CD4-positive, alpha-beta memory T cell (primary cell): ENCODE results near the gene TATDN3. TPM values are rescaled to one million over a fixed set of nuclear protein-coding genes. Genes with fewer than 3 reads are reported as not detected.

Experiments used
- CTCF ChIA-PET: fragments of 350-600 bp; sonication (Branson Sonifier 250); formaldehyde crosslinking; loops from one replicate; lab custom pipeline; 2021; ENCODE audit warnings: inconsistent platforms; ENCODE audit not compliant: partially characterized antibody; lab: Charles Lee
- POLR2A ChIA-PET: fragments of 350-600 bp; sonication (Branson Sonifier 250); formaldehyde crosslinking; loops from one replicate; lab custom pipeline; 2021; ENCODE audit not compliant: partially characterized antibody; lab: Charles Lee
- DNase-seq, 5 donors: peaks; one replicate each; pipeline versions ENCODE4 v3.0.0 to v3.0.0-alpha.2; 2020 to 2022; ENCODE audit warnings: mixed read lengths in 1 of 5
- H3K27ac ChIP-seq: one replicate; pipeline ENCODE4 v1.7.0; 2013; ENCODE audit warnings: low read depth, low read length
- H3K27me3 ChIP-seq: 2 replicates; pipeline ENCODE4 v1.7.0; 2013; ENCODE audit warnings: mild to moderate bottlenecking, low read length, moderate library complexity; ENCODE audit not compliant: insufficient read depth
- H3K36me3 ChIP-seq: 2 replicates; pipeline ENCODE4 v1.7.0; 2013; ENCODE audit warnings: mild to moderate bottlenecking, low read length, moderate library complexity; ENCODE audit not compliant: insufficient read depth
- H3K4me1 ChIP-seq: 2 replicates; pipeline ENCODE4 v1.7.0; 2013; ENCODE audit warnings: mild to moderate bottlenecking, low read length, moderate library complexity; ENCODE audit not compliant: insufficient read depth
- H3K4me3 ChIP-seq, 2 donors: one replicate each; pipeline ENCODE4 v1.7.0; 2013; ENCODE audit warnings: low read length in 2 of 2, mild to moderate bottlenecking in 1 of 2
- H3K9me3 ChIP-seq, 2 donors: one replicate each; pipeline ENCODE4 v1.7.0; 2013; ENCODE audit warnings: low read length in 2 of 2, control low read depth in 1 of 2; ENCODE audit not compliant: control insufficient read depth in 1 of 2
- H3K27ac Mint-ChIP-seq, 7 donors: one replicate each; pipeline ENCODE4 v1.8.0; 2020 to 2021; ENCODE audit warnings: mixed read lengths in 7 of 7, mild to moderate bottlenecking in 6 of 7, inconsistent platforms in 3 of 7, moderate library complexity in 3 of 7
- H3K27me3 Mint-ChIP-seq, 2 donors: one replicate each; pipeline ENCODE4 v1.8.0; 2020 to 2021; ENCODE audit warnings: mixed read lengths in 2 of 2
- H3K36me3 Mint-ChIP-seq, 2 donors: one replicate each; pipeline ENCODE4 v1.8.0; 2020 to 2021; ENCODE audit warnings: mixed read lengths in 2 of 2, inconsistent platforms in 1 of 2, mild to moderate bottlenecking in 1 of 2
- H3K4me1 Mint-ChIP-seq, 4 donors: one replicate each; pipeline ENCODE4 v1.8.0; 2020 to 2021; ENCODE audit warnings: mixed read lengths in 4 of 4, mild to moderate bottlenecking in 1 of 4
- H3K4me3 Mint-ChIP-seq, 8 donors: one replicate each; pipeline ENCODE4 v1.8.0; 2020 to 2021; ENCODE audit warnings: mixed read lengths in 8 of 8, mild to moderate bottlenecking in 7 of 8, moderate library complexity in 6 of 8, inconsistent platforms in 3 of 8
- H3K9me3 Mint-ChIP-seq, 8 donors: one replicate each; pipeline ENCODE4 v1.8.0; 2020 to 2021; ENCODE audit warnings: mixed read lengths in 8 of 8, mild to moderate bottlenecking in 5 of 8, inconsistent platforms in 3 of 8, moderate library complexity in 1 of 8
- intact Hi-C: fragments of 100-400 bp; cut with micrococcal nuclease; formaldehyde crosslinking; loops from one replicate; pipeline ENCODE4 v1.15.1; 2023
- polyA plus RNA-seq, 2 donors: library from polyadenylated mRNA; unstranded; fragments of 300-500 nt; fragmentation: Illumina TruSeq; gene quantifications; one replicate each; pipeline ENCODE4 v1.2.3, GENCODE V29; 2021
- total RNA-seq, 2 experiments: library from RNA; stranded (reverse); gene quantifications; one replicate each; pipeline ENCODE4 v1.2.3, GENCODE V29; 2021

The TATDN3 gene
- total and polyA plus RNA-seq, 4 experiments from 2014 or later: 13.8 to 18.9 (median 17.8) TPM

GRCh38 chr1:212797681-212798080, 6.0 kb downstream of the TATDN3 start:
- no peak for DNase-seq
- no peak overlapping the region for H3K27ac Mint-ChIP-seq
- peaks cover 46 to 57% of the 10 kb centered on the region in 2 donors for H3K36me3 Mint-ChIP-seq
- no peaks in the 10 kb centered on the region for H3K27me3 ChIP-seq
- H3K4me1 Mint-ChIP-seq: peaks cover 12 to 19% (median 17%) of the 10 kb centered on the region in 4 donors
- no peaks in the 10 kb centered on the region for H3K9me3 ChIP-seq
- peaks cover 0 to 2% (median 0%) of the 10 kb centered on the region in 8 donors for H3K9me3 Mint-ChIP-seq
- peaks cover 12% of the 10 kb centered on the region for H3K36me3 ChIP-seq
- H3K4me3 ChIP-seq: no peak overlapping the region
- H3K4me3 Mint-ChIP-seq: no peak overlapping the region
- ChIA-PET POLR2A (no interaction called here), CTCF (interaction anchor here (0.9 kb wide), 1 partner anchor 169 kb away, joined by 4 read pairs; no protein-coding TSS in a partner anchor)
- intact Hi-C loops: no loop called here
- H3K27ac ChIP-seq: no peak overlapping the region
- peaks cover 21% of the 10 kb centered on the region for H3K4me1 ChIP-seq
- H3K27me3 Mint-ChIP-seq: no peaks in the 10 kb centered on the region

- H3K27me3 ChIP-seq: no peaks in the 10 kb centered on the region
- ChIA-PET POLR2A (no interaction called here), CTCF (interaction anchor here (0.6 kb wide), 1 partner anchor 29 kb away, joined by 4 read pairs; no protein-coding TSS in a partner anchor)
- DNase-seq: no peak
- H3K36me3 Mint-ChIP-seq: peaks cover 37 to 39% of the 10 kb centered on the region in 2 donors
- no peaks in the 10 kb centered on the region for H3K9me3 ChIP-seq
- H3K4me3 Mint-ChIP-seq: no peak overlapping the region
- H3K4me1 Mint-ChIP-seq: no peaks in the 10 kb centered on the region
- no peaks in the 10 kb centered on the region for H3K9me3 Mint-ChIP-seq
- no peak overlapping the region for H3K27ac Mint-ChIP-seq
- no peak overlapping the region for H3K4me3 ChIP-seq
- H3K36me3 ChIP-seq: peaks cover 3% of the 10 kb centered on the region
- intact Hi-C loops: no loop called here
- H3K27ac ChIP-seq: no peak overlapping the region
- H3K4me1 ChIP-seq: no peaks in the 10 kb centered on the region
- H3K27me3 Mint-ChIP-seq: no peaks in the 10 kb centered on the region
These were observed 14.1 kb downstream of the TATDN3 start for GRCh38 chr1:212805767-212806166.

GRCh38 chr1:212814537-212815334, 23.0 kb downstream of the TATDN3 start:
- intact Hi-C loops: loop anchor here (2.0 to 5.0 kb wide), 2 partner anchors 68 to 180 kb away; no protein-coding TSS in a partner anchor
- Histone ChIP-seq H3K4me1 (no peaks in the 10 kb centered on the region), H3K9me3 (no peaks in the 10 kb centered on the region), H3K36me3 (no peaks in the 10 kb centered on the region), H3K27ac (no peak overlapping the region), H3K27me3 (no peaks in the 10 kb centered on the region), H3K4me3 (no peak overlapping the region)
- Mint-ChIP-seq H3K36me3 (peaks cover 6 to 10% of the 10 kb centered on the region in 2 donors), H3K27ac (peak overlapping the region in 1 of 7 donors; percentile 42), H3K9me3 (no peaks in the 10 kb centered on the region), H3K4me1 (no peaks in the 10 kb centered on the region), H3K27me3 (no peaks in the 10 kb centered on the region), H3K4me3 (no peak overlapping the region)
- ChIA-PET POLR2A (no interaction called here), CTCF (interaction anchor here (1.5 kb wide), 1 partner anchor 180 kb away, joined by 11 read pairs; no protein-coding TSS in a partner anchor)
- DNase-seq: peak in 1 of 5 donors; percentile 6

GRCh38 chr1:212816567-212817278, 25.0 kb downstream of the TATDN3 start:
- POLR2A ChIA-PET: no interaction called here
- peaks cover 6 to 10% of the 10 kb centered on the region in 2 donors for H3K36me3 Mint-ChIP-seq
- no peaks in the 10 kb centered on the region for H3K4me1 Mint-ChIP-seq
- DNase-seq: no peak
- no peaks in the 10 kb centered on the region for H3K4me1 ChIP-seq
- H3K27ac ChIP-seq: no peak overlapping the region
- no peak overlapping the region for H3K27ac Mint-ChIP-seq
- H3K27me3 Mint-ChIP-seq: no peaks in the 10 kb centered on the region
- H3K9me3 ChIP-seq: no peaks in the 10 kb centered on the region
- no peak overlapping the region for H3K4me3 Mint-ChIP-seq
- H3K9me3 Mint-ChIP-seq: no peaks in the 10 kb centered on the region
- intact Hi-C loops: loop anchor here (5.0 kb wide), 1 partner anchor 66 kb away; no protein-coding TSS in a partner anchor
- no peaks in the 10 kb centered on the region for H3K27me3 ChIP-seq
- no peak overlapping the region for H3K4me3 ChIP-seq
- CTCF ChIA-PET: interaction anchor here (1.0 kb wide), 1 partner anchor 179 kb away, joined by 5 read pairs; no protein-coding TSS in a partner anchor
- no peaks in the 10 kb centered on the region for H3K36me3 ChIP-seq

- Mint-ChIP-seq H3K27ac (peak overlapping the region in 2 of 7 donors; percentile 17 to 51), H3K4me3 (no peak overlapping the region), H3K9me3 (peaks cover 0 to 12% (median 4%) of the 10 kb centered on the region in 8 donors), H3K27me3 (no peaks in the 10 kb centered on the region), H3K4me1 (no peaks in the 10 kb centered on the region), H3K36me3 (peaks cover 4 to 13% of the 10 kb centered on the region in 2 donors)
- CTCF ChIA-PET: interaction anchor here (0.7 to 0.9 kb wide), 2 partner anchors 28 to 364 kb away, joined by 3 read pairs; no protein-coding TSS in a partner anchor
- H3K9me3 ChIP-seq: no peaks in the 10 kb centered on the region
- H3K27me3 ChIP-seq: no peaks in the 10 kb centered on the region
- POLR2A ChIA-PET: no interaction called here
- DNase-seq: no peak
- no peaks in the 10 kb centered on the region for H3K4me1 ChIP-seq
- intact Hi-C loops: loop anchor here (5.0 kb wide), 1 partner anchor 63 kb away; no protein-coding TSS in a partner anchor
- H3K36me3 ChIP-seq: no peaks in the 10 kb centered on the region
- H3K27ac ChIP-seq: no peak overlapping the region
- no peak overlapping the region for H3K4me3 ChIP-seq
These were observed 28.0 kb downstream of the TATDN3 start for GRCh38 chr1:212819726-212820125.

GRCh38 chr1:212820969-212821368, 29.3 kb downstream of the TATDN3 start:
- Histone ChIP-seq H3K27me3 (no peaks in the 10 kb centered on the region), H3K4me3 (no peak overlapping the region), H3K4me1 (no peaks in the 10 kb centered on the region), H3K36me3 (no peaks in the 10 kb centered on the region), H3K27ac (no peak overlapping the region), H3K9me3 (peaks cover 0 to 6% of the 10 kb centered on the region in 2 donors)
- POLR2A ChIA-PET: no interaction called here
- no peak overlapping the region for H3K27ac Mint-ChIP-seq
- CTCF ChIA-PET: no interaction called here
- no peak for DNase-seq
- H3K27me3 Mint-ChIP-seq: no peaks in the 10 kb centered on the region
- no peaks in the 10 kb centered on the region for H3K4me1 Mint-ChIP-seq
- H3K4me3 Mint-ChIP-seq: no peak overlapping the region
- intact Hi-C loops: no loop called here
- H3K36me3 Mint-ChIP-seq: peaks cover 2 to 8% of the 10 kb centered on the region in 2 donors
- H3K9me3 Mint-ChIP-seq: peaks cover 0 to 24% (median 14%) of the 10 kb centered on the region in 8 donors

GRCh38 chr1:212822956-212823355, 31.3 kb downstream of the TATDN3 start:
- POLR2A ChIA-PET: no interaction called here
- CTCF ChIA-PET: no interaction called here
- Histone ChIP-seq H3K27me3 (no peaks in the 10 kb centered on the region), H3K36me3 (no peaks in the 10 kb centered on the region), H3K4me3 (no peak overlapping the region), H3K27ac (no peak overlapping the region), H3K9me3 (peaks cover 0 to 9% of the 10 kb centered on the region in 2 donors), H3K4me1 (no peaks in the 10 kb centered on the region)
- Mint-ChIP-seq H3K27ac (no peak overlapping the region), H3K36me3 (peaks cover 2 to 14% of the 10 kb centered on the region in 2 donors), H3K4me3 (no peak overlapping the region), H3K9me3 (peaks cover 0 to 39% (median 25%) of the 10 kb centered on the region in 8 donors), H3K27me3 (peaks cover 0 to 2% of the 10 kb centered on the region in 2 donors), H3K4me1 (no peaks in the 10 kb centered on the region)
- intact Hi-C loops: no loop called here
- DNase-seq: no peak
